Measurements from ENCODE around the gene GALNT17. TPM values are rescaled to one million over a fixed set of nuclear protein-coding genes. Genes with fewer than 3 reads are reported as not detected.

Gene GALNT17
- total RNA-seq, 1 donor from 2014 or later: 20.2 TPM

DNA sequence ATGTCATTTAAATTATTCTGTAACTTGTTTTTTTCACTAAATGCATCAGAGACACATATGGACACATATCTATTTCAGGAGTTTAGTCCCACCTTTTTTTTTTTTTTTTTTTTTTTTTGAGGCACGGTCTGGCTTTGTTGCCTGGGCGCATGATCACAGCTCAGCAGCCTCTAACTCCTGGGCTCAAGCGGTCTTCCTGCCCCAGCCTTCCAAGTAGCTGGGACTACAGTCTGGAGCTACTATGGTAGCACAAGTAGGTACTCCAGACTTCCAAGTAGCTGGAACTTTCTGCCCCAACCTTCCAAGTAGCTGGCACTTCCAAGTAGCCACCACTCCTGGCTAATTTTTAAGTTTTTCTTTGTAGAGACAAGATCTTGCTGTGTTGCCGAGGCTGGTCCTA lies 407.7 kb downstream of the GALNT17 start:
- no peak for DNase-seq (ENCODE audit: extremely low spot score, unreplicated experiment)
- H3K27me3 Mint-ChIP-seq: peaks cover 6% of the 10 kb centered on the region
- TF ChIP-seq, protein P1, sequence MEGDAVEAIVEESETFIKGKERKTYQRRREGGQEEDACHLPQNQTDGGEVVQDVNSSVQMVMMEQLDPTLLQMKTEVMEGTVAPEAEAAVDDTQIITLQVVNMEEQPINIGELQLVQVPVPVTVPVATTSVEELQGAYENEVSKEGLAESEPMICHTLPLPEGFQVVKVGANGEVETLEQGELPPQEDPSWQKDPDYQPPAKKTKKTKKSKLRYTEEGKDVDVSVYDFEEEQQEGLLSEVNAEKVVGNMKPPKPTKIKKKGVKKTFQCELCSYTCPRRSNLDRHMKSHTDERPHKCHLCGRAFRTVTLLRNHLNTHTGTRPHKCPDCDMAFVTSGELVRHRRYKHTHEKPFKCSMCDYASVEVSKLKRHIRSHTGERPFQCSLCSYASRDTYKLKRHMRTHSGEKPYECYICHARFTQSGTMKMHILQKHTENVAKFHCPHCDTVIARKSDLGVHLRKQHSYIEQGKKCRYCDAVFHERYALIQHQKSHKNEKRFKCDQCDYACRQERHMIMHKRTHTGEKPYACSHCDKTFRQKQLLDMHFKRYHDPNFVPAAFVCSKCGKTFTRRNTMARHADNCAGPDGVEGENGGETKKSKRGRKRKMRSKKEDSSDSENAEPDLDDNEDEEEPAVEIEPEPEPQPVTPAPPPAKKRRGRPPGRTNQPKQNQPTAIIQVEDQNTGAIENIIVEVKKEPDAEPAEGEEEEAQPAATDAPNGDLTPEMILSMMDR (conservative IDR thresholded peaks at IDR 0.05): no peak
- H3K36me3 Mint-ChIP-seq: no peaks in the 10 kb centered on the region
- peaks cover 11% of the 10 kb centered on the region for H3K4me1 Mint-ChIP-seq (ENCODE audit: unreplicated experiment)
- no peaks in the 10 kb centered on the region for H3K9me3 Mint-ChIP-seq
- H3K4me3 Mint-ChIP-seq: no peak overlapping the region
- H3K27ac Mint-ChIP-seq: no peak overlapping the region

DNA sequence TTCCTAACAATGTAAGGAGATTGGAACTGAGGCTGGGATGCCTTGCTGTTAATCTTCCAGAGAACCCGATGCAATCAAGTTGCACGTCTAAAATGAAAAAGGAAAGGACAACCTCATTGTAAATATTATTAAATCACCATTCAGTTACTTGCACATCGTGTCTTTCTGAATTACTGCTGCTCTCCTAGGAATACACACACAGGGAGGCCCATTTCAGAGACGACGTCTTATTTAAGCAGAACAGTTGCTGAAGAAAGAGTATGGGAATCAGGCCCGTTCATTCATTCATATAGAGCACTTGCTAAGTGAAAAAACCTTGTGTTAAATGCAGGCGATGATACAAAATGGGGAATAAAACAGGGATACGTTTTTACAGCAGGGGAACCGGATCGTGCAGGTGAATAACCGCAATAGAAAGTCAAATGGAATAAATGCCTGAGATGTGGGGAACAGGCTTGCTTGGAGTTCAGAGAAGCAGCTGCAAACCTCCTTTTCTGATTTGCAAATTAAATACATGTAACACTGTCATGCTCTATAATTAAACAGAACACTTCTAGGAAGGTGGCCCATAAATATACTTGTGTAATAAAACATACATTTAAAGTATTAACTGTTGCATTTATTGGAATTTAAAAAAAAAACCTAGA lies 409.9 kb downstream of the GALNT17 start:
- Mint-ChIP-seq H3K36me3 (no peaks in the 10 kb centered on the region), H3K4me1 (ENCODE audit: unreplicated experiment) (peaks cover 11% of the 10 kb centered on the region), H3K27ac (no peak overlapping the region), H3K4me3 (no peak overlapping the region), H3K27me3 (peaks cover 6% of the 10 kb centered on the region), H3K9me3 (no peaks in the 10 kb centered on the region)
- TF ChIP-seq, protein P1 (conservative IDR thresholded peaks at IDR 0.05): no peak
- DNase-seq (ENCODE audit: extremely low spot score, unreplicated experiment): no peak

- TF ChIP-seq, protein P1 (conservative IDR thresholded peaks at IDR 0.05): no peak
- no peak overlapping the region for H3K27ac Mint-ChIP-seq
Measured at GRCh38 chr7:71543396-71543795, 411.5 kb downstream of the GALNT17 start.

GRCh38 chr7:71544816-71545215 lies 412.9 kb downstream of the GALNT17 start:
- Mint-ChIP-seq H3K9me3 (no peaks in the 10 kb centered on the region), H3K4me1 (ENCODE audit: unreplicated experiment) (peaks cover 7% of the 10 kb centered on the region), H3K4me3 (no peak overlapping the region), H3K27ac (no peak overlapping the region), H3K36me3 (no peaks in the 10 kb centered on the region), H3K27me3 (no peaks in the 10 kb centered on the region)
- TF ChIP-seq, protein P1 (conservative IDR thresholded peaks at IDR 0.05): no peak
- no peak for DNase-seq (ENCODE audit: extremely low spot score, unreplicated experiment)

More at GRCh38 chr7:71543396-71543795, 411.5 kb downstream of the GALNT17 start:
- no peak for DNase-seq (ENCODE audit: extremely low spot score, unreplicated experiment)
- H3K36me3 Mint-ChIP-seq: no peaks in the 10 kb centered on the region
- no peak overlapping the region for H3K4me3 Mint-ChIP-seq
- no peaks in the 10 kb centered on the region for H3K9me3 Mint-ChIP-seq
- H3K27me3 Mint-ChIP-seq: peaks cover 2% of the 10 kb centered on the region
- peaks cover 7% of the 10 kb centered on the region for H3K4me1 Mint-ChIP-seq (ENCODE audit: unreplicated experiment)

- H3K4me1 Mint-ChIP-seq (ENCODE audit: unreplicated experiment): no peaks in the 10 kb centered on the region
- TF ChIP-seq, protein P1 (conservative IDR thresholded peaks at IDR 0.05): no peak
- H3K4me3 Mint-ChIP-seq: no peak overlapping the region
- no peaks in the 10 kb centered on the region for H3K36me3 Mint-ChIP-seq
- no peak for DNase-seq (ENCODE audit: extremely low spot score, unreplicated experiment)
- no peak overlapping the region for H3K27ac Mint-ChIP-seq
- H3K9me3 Mint-ChIP-seq: no peaks in the 10 kb centered on the region
- no peaks in the 10 kb centered on the region for H3K27me3 Mint-ChIP-seq
Measured at GRCh38 chr7:71547426-71547825, 415.5 kb downstream of the GALNT17 start.
